ENCODE results near the gene NDUFS7. TPM values are rescaled to one million over a fixed set of nuclear protein-coding genes. Genes with fewer than 3 reads are reported as not detected.

Gene NDUFS7
- 83.7 and 83.9 TPM in 2 replicates for total RNA-seq (2021)
- long read RNA-seq, transcript NDUFS7-201 (8 exons, 1,039 nt), result major isoform, 106 of 153 reads
- long read RNA-seq, transcript NDUFS7-202 (7 exons, 2,818 nt), result minor isoform, 19 of 153 reads
- long read RNA-seq, partial matches to known transcripts, result 7 of 153 reads
- long read RNA-seq, other reads (novel, unspliced or antisense), result 10 of 153 reads

DNA sequence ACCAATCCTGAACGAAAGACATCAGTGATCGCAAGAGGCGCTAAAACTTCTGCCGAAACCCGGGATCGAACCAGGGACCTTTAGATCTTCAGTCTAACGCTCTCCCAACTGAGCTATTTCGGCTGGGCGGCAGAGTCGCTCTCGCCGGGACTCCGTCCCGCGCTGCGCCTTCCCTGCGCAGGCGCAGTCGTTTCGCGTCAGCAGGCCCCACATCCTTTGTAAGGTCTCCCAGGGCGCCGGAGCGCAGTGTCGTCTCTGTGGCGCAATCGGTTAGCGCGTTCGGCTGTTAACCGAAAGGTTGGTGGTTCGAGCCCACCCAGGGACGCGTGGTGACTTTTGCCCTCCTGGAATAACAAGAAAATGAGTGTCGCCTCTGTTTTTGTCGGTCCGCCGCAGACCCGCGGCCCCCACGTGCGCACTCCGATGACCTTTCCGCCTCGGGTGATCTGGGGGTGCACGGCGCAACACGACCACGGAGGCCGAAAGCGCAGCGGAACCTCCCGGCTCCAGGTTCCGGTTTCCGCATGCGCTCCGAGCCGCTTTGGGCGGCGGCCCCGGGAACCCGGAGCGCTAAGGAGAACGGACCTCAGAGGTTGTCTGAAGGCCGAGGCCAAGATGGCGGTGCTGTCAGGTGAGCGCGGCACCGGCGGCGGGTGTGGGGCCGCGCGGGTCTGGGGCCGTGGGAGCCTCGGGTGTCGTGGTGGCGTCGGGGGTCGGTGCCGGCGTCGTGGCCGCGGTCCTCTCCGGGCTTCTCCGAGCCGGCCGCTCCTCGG is at the start of gene NDUFS7:
Gene NDUFS7, plus strand, starts transcription at position 596 of the 773 bp plus-strand sequence. Its CDS starts 20 bp downstream, at position 616.
- H3K27me3 Mint-ChIP-seq (ENCODE audit: low read depth), result peaks cover 3% of the 10 kb centered on the region

More for the DNA sequence above, at the start of gene NDUFS7:
- H2BK5ac ChIP-seq (ENCODE audit: insufficient read length, low read length), result no peak within 1 kb of the TSS
- no peak within 1 kb of the TSS for H2BK20ac ChIP-seq (ENCODE audit: low read depth, low read length, poor library complexity, severe bottlenecking)
- TF ChIP-seq, protein P1, sequence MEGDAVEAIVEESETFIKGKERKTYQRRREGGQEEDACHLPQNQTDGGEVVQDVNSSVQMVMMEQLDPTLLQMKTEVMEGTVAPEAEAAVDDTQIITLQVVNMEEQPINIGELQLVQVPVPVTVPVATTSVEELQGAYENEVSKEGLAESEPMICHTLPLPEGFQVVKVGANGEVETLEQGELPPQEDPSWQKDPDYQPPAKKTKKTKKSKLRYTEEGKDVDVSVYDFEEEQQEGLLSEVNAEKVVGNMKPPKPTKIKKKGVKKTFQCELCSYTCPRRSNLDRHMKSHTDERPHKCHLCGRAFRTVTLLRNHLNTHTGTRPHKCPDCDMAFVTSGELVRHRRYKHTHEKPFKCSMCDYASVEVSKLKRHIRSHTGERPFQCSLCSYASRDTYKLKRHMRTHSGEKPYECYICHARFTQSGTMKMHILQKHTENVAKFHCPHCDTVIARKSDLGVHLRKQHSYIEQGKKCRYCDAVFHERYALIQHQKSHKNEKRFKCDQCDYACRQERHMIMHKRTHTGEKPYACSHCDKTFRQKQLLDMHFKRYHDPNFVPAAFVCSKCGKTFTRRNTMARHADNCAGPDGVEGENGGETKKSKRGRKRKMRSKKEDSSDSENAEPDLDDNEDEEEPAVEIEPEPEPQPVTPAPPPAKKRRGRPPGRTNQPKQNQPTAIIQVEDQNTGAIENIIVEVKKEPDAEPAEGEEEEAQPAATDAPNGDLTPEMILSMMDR (conservative IDR thresholded peaks at IDR 0.05), result peak; percentile 26; the same call in 1 of the 3 replicates
- no peak within 1 kb of the TSS for H3K56ac ChIP-seq (ENCODE audit: insufficient read length, low read depth, low read length)
- DNase-seq, result peak; percentile 87
- H3K4ac ChIP-seq (ENCODE audit: low read depth, low read length), result no peak within 1 kb of the TSS
- Mint-ChIP-seq H3K27ac (peak within 1 kb of the TSS; percentile 66 to 96 (median 91); a peak in 6 of 7 replicates), H3K4me1 (peaks cover 13 to 20% of the 10 kb centered on the region in 2 experiments), H3K9me3 (peaks cover 3 to 5% of the 10 kb centered on the region in 2 experiments; a peak in 2 of 5 replicates), H3K36me3 (ENCODE audit: insufficient read depth in 1 of 3, low read depth in 3 of 3) (peaks cover 2 to 5% (median 4%) of the 10 kb centered on the region in 3 experiments; a peak in 5 of 7 replicates), H3K4me3 (peak within 1 kb of the TSS; percentile 77 to 91)
- peak within 1 kb of the TSS; percentile 94 for H3K4me2 ChIP-seq (ENCODE audit: insufficient read depth, insufficient read length, low read length)
- H4K5ac ChIP-seq (ENCODE audit: insufficient read length, low read depth, low read length), result no peak within 1 kb of the TSS
- H3T11ph ChIP-seq (ENCODE audit: low read length), result no peak within 1 kb of the TSS
- H3K4me1 ChIP-seq (ENCODE audit: insufficient read depth, low read length), result no peaks in the 10 kb centered on the region
- H2BK12ac ChIP-seq (ENCODE audit: insufficient read length, low read depth, low read length), result no peak within 1 kb of the TSS
- no peak within 1 kb of the TSS for H2AFZ ChIP-seq (ENCODE audit: low read length)
- H3K79me2 ChIP-seq (ENCODE audit: insufficient read depth, low read length), result peaks cover 3% of the 10 kb centered on the region; the same call in 1 of the 2 replicates
- H3K9ac ChIP-seq (ENCODE audit: extremely low read depth, insufficient read length, low read length), result peak within 1 kb of the TSS; percentile 77
- H3K79me1 ChIP-seq (ENCODE audit: insufficient read depth, low read depth, low read length, poor library complexity, severe bottlenecking), result peaks cover 6% of the 10 kb centered on the region
- no peaks in the 10 kb centered on the region for H3K27me3 ChIP-seq (ENCODE audit: insufficient read depth, low read length)
- no peak within 1 kb of the TSS for H3K23ac ChIP-seq (ENCODE audit: insufficient read length, low read depth, low read length)
- H2AK5ac ChIP-seq (ENCODE audit: insufficient read length, low read length), result no peak within 1 kb of the TSS
- H3K27ac ChIP-seq (ENCODE audit: insufficient read length, low read depth, low read length), result no peak within 1 kb of the TSS
- H4K20me1 ChIP-seq (ENCODE audit: control insufficient read depth, insufficient read depth, insufficient read length), result no peaks in the 10 kb centered on the region
- H4K8ac ChIP-seq (replicated peaks; ENCODE audit: insufficient read length, low read depth, low read length), result no peak within 1 kb of the TSS
- no peak within 1 kb of the TSS; the same call in 1 of the 2 replicates for H2BK15ac ChIP-seq (ENCODE audit: low read depth, low read length)
- no peak within 1 kb of the TSS for H4K91ac ChIP-seq (ENCODE audit: insufficient read length, low read depth, low read length)
- H3K18ac ChIP-seq (ENCODE audit: insufficient read length, low read depth, low read length), result peak within 1 kb of the TSS; percentile 92
- peak within 1 kb of the TSS; percentile 59; the same call in 1 of the 2 replicates for H3K14ac ChIP-seq (ENCODE audit: insufficient read depth, low read length)
- H2BK120ac ChIP-seq (ENCODE audit: low read depth, low read length, poor library complexity, severe bottlenecking), result no peak within 1 kb of the TSS
- H3K9me3 ChIP-seq (ENCODE audit: control insufficient read depth, low read depth, low read length), result no peaks in the 10 kb centered on the region
- no CpG with 5 or more reads among the region's 90 CpGs for WGBS (ENCODE audit: extremely low coverage, insufficient read length, low lambda C conversion rate)
- H3K23me2 ChIP-seq (ENCODE audit: insufficient read length, low read depth, low read length, poor library complexity, severe bottlenecking), result peaks cover 6% of the 10 kb centered on the region
